ENCODE data around the gene PSME1.

The PSME1 gene

GRCh38 chr14:24135834-24136683, at the start of gene PSME1:
Gene PSME1 (plus strand): TSS chr14:24136194. CDS start chr14:24136263, 69 bp downstream.
- H3K27ac ChIP-seq = peak within 1 kb of the TSS; percentile 94
- TF ChIP-seq ZFX (IDR thresholded peaks at IDR 0.05; ENCODE audit: borderline replicate concordance) = no peak
- TF ChIP-seq, protein P1, sequence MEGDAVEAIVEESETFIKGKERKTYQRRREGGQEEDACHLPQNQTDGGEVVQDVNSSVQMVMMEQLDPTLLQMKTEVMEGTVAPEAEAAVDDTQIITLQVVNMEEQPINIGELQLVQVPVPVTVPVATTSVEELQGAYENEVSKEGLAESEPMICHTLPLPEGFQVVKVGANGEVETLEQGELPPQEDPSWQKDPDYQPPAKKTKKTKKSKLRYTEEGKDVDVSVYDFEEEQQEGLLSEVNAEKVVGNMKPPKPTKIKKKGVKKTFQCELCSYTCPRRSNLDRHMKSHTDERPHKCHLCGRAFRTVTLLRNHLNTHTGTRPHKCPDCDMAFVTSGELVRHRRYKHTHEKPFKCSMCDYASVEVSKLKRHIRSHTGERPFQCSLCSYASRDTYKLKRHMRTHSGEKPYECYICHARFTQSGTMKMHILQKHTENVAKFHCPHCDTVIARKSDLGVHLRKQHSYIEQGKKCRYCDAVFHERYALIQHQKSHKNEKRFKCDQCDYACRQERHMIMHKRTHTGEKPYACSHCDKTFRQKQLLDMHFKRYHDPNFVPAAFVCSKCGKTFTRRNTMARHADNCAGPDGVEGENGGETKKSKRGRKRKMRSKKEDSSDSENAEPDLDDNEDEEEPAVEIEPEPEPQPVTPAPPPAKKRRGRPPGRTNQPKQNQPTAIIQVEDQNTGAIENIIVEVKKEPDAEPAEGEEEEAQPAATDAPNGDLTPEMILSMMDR (IDR thresholded peaks at IDR 0.05) = no peak

DNA sequence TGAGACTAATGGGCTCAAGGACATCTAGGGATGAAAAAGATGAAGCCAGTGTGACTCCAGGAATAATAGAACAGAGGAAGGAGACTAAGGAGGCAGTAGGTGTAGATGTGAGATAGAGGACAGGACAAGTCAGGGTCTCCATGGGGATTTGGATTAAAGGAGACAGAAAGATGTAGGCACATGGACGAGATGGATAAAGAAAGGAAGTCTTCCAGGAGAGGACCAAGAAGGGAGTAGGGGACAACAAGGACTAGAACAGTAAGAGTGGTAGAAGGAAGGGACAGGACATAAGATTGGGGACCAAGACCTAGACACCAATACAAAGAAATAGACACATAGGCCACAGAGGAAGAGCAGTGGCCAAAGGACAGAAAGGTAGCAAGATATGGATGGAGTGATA, 49.0 kb upstream of the PSME1 start:
- H3K27ac ChIP-seq = no peak overlapping the region
- no peak for TF ChIP-seq ZFX (IDR thresholded peaks at IDR 0.05; ENCODE audit: borderline replicate concordance)
- TF ChIP-seq, protein P1 (IDR thresholded peaks at IDR 0.05) = no peak

- H3K27ac ChIP-seq = no peak overlapping the region
- TF ChIP-seq, protein P1 (IDR thresholded peaks at IDR 0.05) = no peak
- no peak for TF ChIP-seq ZFX (IDR thresholded peaks at IDR 0.05; ENCODE audit: borderline replicate concordance)
Observed at GRCh38 chr14:24088095-24088494, 47.9 kb upstream of the PSME1 start.

DNA sequence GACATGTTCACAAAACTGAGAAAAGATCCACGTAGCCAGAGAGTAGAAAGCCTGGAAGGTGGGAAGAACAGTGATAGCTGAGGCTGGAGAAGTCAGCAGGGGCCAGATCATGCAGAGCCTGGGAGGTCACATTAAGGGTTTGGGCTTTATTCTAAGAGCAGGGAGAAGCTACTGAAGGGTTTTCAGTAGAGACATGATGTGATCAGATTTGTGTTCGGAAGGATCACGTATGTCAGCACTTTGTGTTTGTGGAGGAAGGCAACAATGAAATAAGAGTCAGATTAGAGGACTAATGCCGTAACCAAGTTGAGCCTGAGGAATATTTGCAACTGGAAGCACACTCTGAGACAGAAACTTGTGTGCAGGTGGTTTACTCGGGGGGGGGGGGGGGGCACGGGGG, 46.1 kb upstream of the PSME1 start:
- no peak overlapping the region for H3K27ac ChIP-seq
- TF ChIP-seq ZFX (IDR thresholded peaks at IDR 0.05; ENCODE audit: borderline replicate concordance) = no peak
- TF ChIP-seq, protein P1 (IDR thresholded peaks at IDR 0.05) = no peak

DNA sequence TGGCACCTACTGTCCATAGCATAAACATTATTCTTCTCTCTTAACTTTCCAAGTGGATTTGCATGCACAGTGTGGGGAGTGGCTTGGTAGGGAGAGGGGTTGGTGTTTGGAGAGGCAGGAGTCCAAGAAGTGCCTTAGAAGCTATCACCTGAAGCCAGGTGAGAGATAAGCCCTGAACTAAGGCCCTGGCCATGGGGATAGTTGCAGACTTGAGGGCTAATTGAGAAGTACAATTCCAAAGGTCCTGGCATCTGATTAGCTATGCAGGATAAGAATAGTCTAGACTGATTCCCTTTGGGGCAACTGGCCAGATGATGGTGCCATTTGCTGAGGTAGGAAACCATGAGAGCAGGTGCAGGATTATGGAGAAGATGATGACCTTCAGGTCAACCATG, 43.9 kb upstream of the PSME1 start:
- TF ChIP-seq ZFX (IDR thresholded peaks at IDR 0.05; ENCODE audit: borderline replicate concordance) = no peak
- TF ChIP-seq, protein P1 (IDR thresholded peaks at IDR 0.05) = no peak

GRCh38 chr14:24092505-24093206, 43.3 kb upstream of the PSME1 start:
- H3K27ac ChIP-seq = peak overlapping the region; percentile 85
- TF ChIP-seq ZFX (IDR thresholded peaks at IDR 0.05; ENCODE audit: borderline replicate concordance) = no peak
- TF ChIP-seq, protein P1 (IDR thresholded peaks at IDR 0.05) = no peak

More for the DNA sequence above, 43.9 kb upstream of the PSME1 start:
- H3K27ac ChIP-seq = peak overlapping the region; percentile 85; the same call in 1 of the 2 replicates
